Body of pancreas (tissue), 4 donors: ENCODE data around the gene CGB7. TPM values are rescaled to one million over a fixed set of nuclear protein-coding genes. Genes with fewer than 3 reads are reported as not detected.
"Not testable (repeated sequence)": the region's sequence is repeated elsewhere in the genome, so short reads cannot be mapped to it uniquely, and the experiment has no call there.

Experiments used
- ATAC-seq: fragments of 150-250 bp; one replicate; pipeline ENCODE4 v1.9.1; 2016
- DNase-seq, 4 donors: peaks; one replicate each; pipeline ENCODE4 v3.0.0-alpha.2; 2019
- H3K27ac ChIP-seq, 4 donors: fragments of 200-600 bp; sonication (generic); 1 replicate in 3 of 4; 2 replicates in 1 of 4; pipeline versions ENCODE4 v1.5.1 to v1.6.1; 2016 to 2019; ENCODE audit warnings: mild to moderate bottlenecking in 1 of 4, mixed read lengths in 1 of 4, moderate library complexity in 1 of 4
- H3K27me3 ChIP-seq, 2 donors: fragments of 200-600 bp; sonication (generic); one replicate each; pipeline ENCODE4 v1.6.0; 2016; ENCODE audit warnings: mild to moderate bottlenecking in 1 of 2
- H3K36me3 ChIP-seq, 2 donors: fragments of 200-600 bp; sonication (generic); replicated peaks in 1 of 2; 2 replicates each; pipeline ENCODE4 v1.5.1; 2016; ENCODE audit warnings: low read depth in 2 of 2; ENCODE audit not compliant: insufficient read depth in 1 of 2
- H3K4me1 ChIP-seq: fragments of 200-600 bp; sonication (generic); one replicate; pipeline ENCODE4 v1.6.0; 2016
- H3K4me3 ChIP-seq, 2 donors: fragments of 200-600 bp; sonication (generic); 1 replicate in 1 of 2; 2 replicates in 1 of 2; pipeline ENCODE4 v1.5.1; 2016 to 2019
- H3K9me3 ChIP-seq, 3 donors: fragments of 200-600 bp; sonication (generic); 1 replicate in 2 of 3; 2 replicates in 1 of 3; pipeline ENCODE4 v1.5.1; 2016
- POLR2A ChIP-seq, 3 donors: fragments of 450-650 bp; IDR thresholded peaks; one replicate each; pipeline ENCODE4 v1.6.1; 2016; ENCODE audit warnings: antibody characterized with exemption in 3 of 3, mild to moderate bottlenecking in 2 of 3
- WGBS, 2 donors: methylation state at CpG; one replicate each; pipeline ENCODE4 v1.1.5; 2017; 5-methylcytosine and 5-hydroxymethylcytosine counted together
- intact Hi-C: fragments of 100-400 bp; cut with DNase I; formaldehyde crosslinking; loops from one replicate; pipeline ENCODE4 v1.15.1; 2023
- total RNA-seq, 2 donors: library from RNA; depleted of rRNA; stranded (reverse); fragments of >200 nt; gene quantifications; one replicate each; pipeline ENCODE4 v1.1.0, GENCODE V29; 2016
- TF ChIP-seq, protein P1 (sequence below), 7 experiments: fragments of 450-650 bp in 4 of 7; fragments of 200-600 bp in 3 of 7; sonication (generic) in 3 of 7; IDR thresholded peaks; one replicate each; pipeline ENCODE4 v1.5.1; 2016 to 2019; ENCODE audit warnings: antibody characterized with exemption in 7 of 7

Gene CGB7
- total RNA-seq, 2 donors from 2014 or later: not detected

- DNase-seq, H3K4me3 ChIP-seq, ATAC-seq, H3K27me3 ChIP-seq, H3K4me1 ChIP-seq, intact Hi-C loops, H3K36me3 ChIP-seq, H3K27ac ChIP-seq, H3K9me3 ChIP-seq: not testable (repeated sequence)
- 60 to 79% methylated on average over 1 to 3 of the region's 4 CpGs for WGBS, 2 donors
Observed at GRCh38 chr19:49042666-49043065, 14.9 kb downstream of the CGB7 start.

- Histone ChIP-seq H3K4me3 (no peak overlapping the region), H3K9me3 (no peaks in the 10 kb centered on the region), H3K4me1 (no peaks in the 10 kb centered on the region), H3K27me3 (no peaks in the 10 kb centered on the region), H3K36me3 (no peaks in the 10 kb centered on the region), H3K27ac (no peak overlapping the region)
- ATAC-seq (no peak), DNase-seq (no peak)
- intact Hi-C loops: no loop called here
- TF ChIP-seq POLR2A (IDR thresholded peaks at IDR 0.05): no peak
- TF ChIP-seq, protein P1, sequence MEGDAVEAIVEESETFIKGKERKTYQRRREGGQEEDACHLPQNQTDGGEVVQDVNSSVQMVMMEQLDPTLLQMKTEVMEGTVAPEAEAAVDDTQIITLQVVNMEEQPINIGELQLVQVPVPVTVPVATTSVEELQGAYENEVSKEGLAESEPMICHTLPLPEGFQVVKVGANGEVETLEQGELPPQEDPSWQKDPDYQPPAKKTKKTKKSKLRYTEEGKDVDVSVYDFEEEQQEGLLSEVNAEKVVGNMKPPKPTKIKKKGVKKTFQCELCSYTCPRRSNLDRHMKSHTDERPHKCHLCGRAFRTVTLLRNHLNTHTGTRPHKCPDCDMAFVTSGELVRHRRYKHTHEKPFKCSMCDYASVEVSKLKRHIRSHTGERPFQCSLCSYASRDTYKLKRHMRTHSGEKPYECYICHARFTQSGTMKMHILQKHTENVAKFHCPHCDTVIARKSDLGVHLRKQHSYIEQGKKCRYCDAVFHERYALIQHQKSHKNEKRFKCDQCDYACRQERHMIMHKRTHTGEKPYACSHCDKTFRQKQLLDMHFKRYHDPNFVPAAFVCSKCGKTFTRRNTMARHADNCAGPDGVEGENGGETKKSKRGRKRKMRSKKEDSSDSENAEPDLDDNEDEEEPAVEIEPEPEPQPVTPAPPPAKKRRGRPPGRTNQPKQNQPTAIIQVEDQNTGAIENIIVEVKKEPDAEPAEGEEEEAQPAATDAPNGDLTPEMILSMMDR (IDR thresholded peaks at IDR 0.05): no peak
- WGBS, 2 donors: 59 to 62% methylated on average over 11 to 17 of the region's 17 CpGs
Observed at GRCh38 chr19:49042177-49042576, 15.4 kb downstream of the CGB7 start.

- ATAC-seq, H3K27ac ChIP-seq, H3K4me3 ChIP-seq, DNase-seq, H3K9me3 ChIP-seq, H3K4me1 ChIP-seq, H3K27me3 ChIP-seq, H3K36me3 ChIP-seq, intact Hi-C loops: not testable (repeated sequence)
- 45 to 52% methylated on average over 7 to 8 of the region's 9 CpGs for WGBS, 2 donors
Observed at GRCh38 chr19:49039736-49040135, 17.8 kb downstream of the CGB7 start.

DNA sequence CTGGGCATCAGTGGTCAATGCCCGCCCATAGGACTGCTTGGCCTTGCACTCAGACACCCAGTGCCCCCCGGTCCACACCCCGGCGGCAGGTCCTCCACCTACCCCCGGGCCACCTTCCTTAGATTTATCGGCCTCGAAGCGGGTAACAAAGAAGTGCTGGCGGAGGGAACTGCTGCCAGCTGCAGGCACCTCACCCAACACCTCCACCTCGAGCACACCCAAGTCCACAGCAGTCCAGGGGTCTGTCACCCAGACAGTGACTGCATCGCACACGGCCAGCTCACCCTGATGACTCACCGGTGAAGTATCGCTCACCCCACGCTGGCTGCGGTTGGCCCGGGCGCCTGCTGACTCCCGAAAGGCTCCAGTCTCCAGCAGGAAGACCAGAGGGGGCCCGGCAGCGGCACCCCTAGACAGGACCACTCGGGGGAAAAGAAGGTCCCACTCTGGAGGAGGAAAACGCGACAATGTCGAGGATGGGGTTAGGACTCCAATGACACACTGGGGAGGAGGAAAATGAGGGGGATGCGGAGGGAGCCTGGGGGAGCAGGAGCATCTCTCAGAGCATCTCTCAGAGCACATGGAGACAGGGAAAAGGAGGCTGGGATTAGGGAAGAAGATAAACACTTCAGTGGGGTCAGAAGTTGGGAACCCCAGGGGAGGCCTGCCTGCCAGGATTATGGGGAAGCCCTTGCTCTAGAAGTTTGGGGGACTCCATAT is 18.8 kb downstream of the CGB7 start:
- ATAC-seq, H3K4me3 ChIP-seq, intact Hi-C loops, H3K27me3 ChIP-seq, H3K9me3 ChIP-seq, H3K36me3 ChIP-seq, H3K27ac ChIP-seq, DNase-seq, H3K4me1 ChIP-seq: not testable (repeated sequence)
- 67 to 80% methylated on average over 26 of the region's 26 CpGs for WGBS, 2 donors

DNA sequence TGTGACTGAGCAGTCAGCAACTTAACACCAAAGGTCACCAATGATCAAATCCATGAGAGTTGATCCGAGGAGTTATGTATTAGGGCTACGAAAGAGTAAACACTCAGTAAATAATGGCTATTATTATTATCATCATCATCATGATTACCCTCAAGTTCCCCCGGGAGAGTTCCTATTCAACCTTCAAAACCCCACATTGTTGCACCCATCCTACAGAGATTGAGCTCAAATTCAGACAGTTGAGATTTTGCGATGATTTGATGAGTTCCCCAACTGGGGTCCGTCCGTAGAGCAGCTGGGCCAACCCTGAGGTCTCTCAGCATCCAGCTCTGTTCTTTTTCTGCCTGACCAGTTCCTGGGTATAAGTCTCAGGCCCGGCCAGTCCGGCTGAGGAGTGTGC is 19.4 kb downstream of the CGB7 start:
- intact Hi-C loops, H3K4me1 ChIP-seq, DNase-seq, H3K27me3 ChIP-seq, ATAC-seq, H3K36me3 ChIP-seq, H3K27ac ChIP-seq, H3K4me3 ChIP-seq, H3K9me3 ChIP-seq: not testable (repeated sequence)
- WGBS, 2 donors: 82 to 97% methylated on average over 8 of the region's 8 CpGs

- intact Hi-C loops, ATAC-seq, H3K27ac ChIP-seq, H3K27me3 ChIP-seq, H3K9me3 ChIP-seq, H3K36me3 ChIP-seq, H3K4me1 ChIP-seq, DNase-seq, H3K4me3 ChIP-seq: not testable (repeated sequence)
- TF ChIP-seq, protein P1 (IDR thresholded peaks at IDR 0.05): peak in 1 of 7 experiments; percentile 9
- WGBS, 2 donors: 53 to 57% methylated on average over 17 to 18 of the region's 18 CpGs
Observed at GRCh38 chr19:49036815-49037214, 20.7 kb downstream of the CGB7 start, which contains the start of gene CGB1. TSS of gene CGB1 (minus strand) at chr19:49036895. CDS start at chr19:49036711, 184 bp downstream.
